HEK293T (cell line): ENCODE measurements around the gene ASB3.

Source experiments
- BHLHE40 ChIP-seq: fragments of 450-650 bp; IDR thresholded peaks from 2 replicates; pipeline ENCODE4 v1.6.1; 2016; ENCODE audit warnings: mild to moderate bottlenecking, moderate library complexity, borderline replicate concordance
- CTBP1 ChIP-seq: fragments of 450-650 bp; IDR thresholded peaks from 2 replicates; pipeline ENCODE4 v1.6.1; 2016; ENCODE audit warnings: borderline replicate concordance

DNA sequence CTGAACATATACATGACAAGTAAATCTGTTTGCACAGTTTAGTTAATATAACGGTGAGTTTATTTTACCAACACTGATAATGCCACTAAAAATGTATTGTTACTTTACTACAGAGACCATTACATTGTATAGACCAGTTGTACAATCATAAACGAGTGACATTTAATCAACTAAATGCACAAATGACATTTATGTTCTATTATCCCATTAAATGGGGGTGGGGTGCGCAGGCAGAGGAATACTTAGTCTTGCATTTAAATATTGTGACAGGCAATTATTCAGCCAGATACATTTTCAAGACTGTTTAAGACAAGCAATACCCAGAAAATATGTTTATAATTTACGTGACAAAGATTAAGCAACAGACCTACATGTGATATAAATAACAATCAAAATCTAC lies 91.2 kb downstream of the ASB3 start:
- no peak for TF ChIP-seq BHLHE40
- no peak for TF ChIP-seq CTBP1
